Left ventricle myocardium inferior (tissue), 1 donor: ENCODE results near the gene ZKSCAN3. TPM values are rescaled to one million over a fixed set of nuclear protein-coding genes. Genes with fewer than 3 reads are reported as not detected.
"Not testable (repeated sequence)": the region's sequence is repeated elsewhere in the genome, so short reads cannot be mapped to it uniquely, and the experiment has no call there.

ENCODE experiments used
- DNase-seq: peaks from one replicate; pipeline ENCODE4 v3.0.0-alpha.2; 2020
- H3K27ac ChIP-seq: fragments of 200-600 bp; replicated peaks from 2 replicates; pipeline ENCODE4 v1.8.0; 2021
- H3K27me3 ChIP-seq: fragments of 200-600 bp; 2 replicates; pipeline ENCODE4 v1.8.0; 2021; ENCODE audit warnings: low read depth
- H3K36me3 ChIP-seq: fragments of 200-600 bp; 2 replicates; pipeline ENCODE4 v1.8.0; 2021
- H3K4me1 ChIP-seq: fragments of 200-600 bp; 2 replicates; pipeline ENCODE4 v1.8.0; 2021
- H3K4me3 ChIP-seq: fragments of 200-600 bp; 2 replicates; pipeline ENCODE4 v1.8.0; 2021; ENCODE audit warnings: mild to moderate bottlenecking, moderate library complexity
- H3K9me3 ChIP-seq: fragments of 200-600 bp; replicated peaks from 2 replicates; pipeline ENCODE4 v1.8.0; 2021
- CTCF ChIP-seq: fragments of 200-600 bp; IDR thresholded peaks from 2 replicates; pipeline ENCODE4 v1.8.0; 2021; ENCODE audit warnings: antibody characterized with exemption, mild to moderate bottlenecking, borderline replicate concordance
- intact Hi-C: fragments of 100-400 bp; cut with micrococcal nuclease; formaldehyde crosslinking; loops from one replicate; pipeline ENCODE4 v1.11.0; 2022
- total RNA-seq: library from RNA; stranded (reverse); fragmentation: NEBNext Ultra II Directional; extraction: Animal tissue kit (Norgen Biotek cat#: 25700); gene quantifications from one replicate; pipeline ENCODE4 v1.2.1, GENCODE V29; 2021
- donor health status: DM: no; HTN: yes; CAD: no; lungs with severe emphysema.

Gene ZKSCAN3
- total RNA-seq, 1 donor from 2014 or later, result 4.1 TPM

GRCh38 chr6:28360961-28361360, 11.2 kb downstream of the ZKSCAN3 start:
- H3K27me3 ChIP-seq, result no peaks in the 10 kb centered on the region
- H3K4me1 ChIP-seq, result peaks cover 10% of the 10 kb centered on the region
- peaks cover 59% of the 10 kb centered on the region for H3K36me3 ChIP-seq
- no peak overlapping the region for H3K4me3 ChIP-seq
- no peak overlapping the region for H3K27ac ChIP-seq
- no peaks in the 10 kb centered on the region for H3K9me3 ChIP-seq
- intact Hi-C loops, result no loop called here
- no peak for DNase-seq
- TF ChIP-seq CTCF, result no peak

- H3K4me3 ChIP-seq, H3K27ac ChIP-seq, intact Hi-C loops, H3K9me3 ChIP-seq, H3K4me1 ChIP-seq, DNase-seq, H3K27me3 ChIP-seq: not testable (repeated sequence)
- peaks cover 77% of the 10 kb centered on the region for H3K36me3 ChIP-seq
Observed at GRCh38 chr6:28365590-28365989, 15.8 kb downstream of the ZKSCAN3 start.

GRCh38 chr6:28368522-28368921, 18.8 kb downstream of the ZKSCAN3 start:
- Histone ChIP-seq H3K4me3 (no peak overlapping the region), H3K27ac (no peak overlapping the region), H3K36me3 (peaks cover 51% of the 10 kb centered on the region), H3K4me1 (no peaks in the 10 kb centered on the region), H3K9me3 (no peaks in the 10 kb centered on the region), H3K27me3 (no peaks in the 10 kb centered on the region)
- intact Hi-C loops, result no loop called here
- no peak for TF ChIP-seq CTCF
- DNase-seq, result no peak

GRCh38 chr6:28369463-28369862, 19.7 kb downstream of the ZKSCAN3 start:
- intact Hi-C loops, result no loop called here
- H3K4me3 ChIP-seq, result no peak overlapping the region
- peaks cover 44% of the 10 kb centered on the region for H3K36me3 ChIP-seq
- DNase-seq, result no peak
- no peak overlapping the region for H3K27ac ChIP-seq
- H3K4me1 ChIP-seq, result no peaks in the 10 kb centered on the region
- TF ChIP-seq CTCF, result no peak
- H3K27me3 ChIP-seq, result no peaks in the 10 kb centered on the region
- H3K9me3 ChIP-seq, result no peaks in the 10 kb centered on the region

- Histone ChIP-seq H3K27ac (no peak overlapping the region), H3K4me3 (no peak overlapping the region), H3K4me1 (no peaks in the 10 kb centered on the region), H3K36me3 (peaks cover 34% of the 10 kb centered on the region), H3K9me3 (no peaks in the 10 kb centered on the region), H3K27me3 (no peaks in the 10 kb centered on the region)
- DNase-seq, result no peak
- no peak for TF ChIP-seq CTCF
- intact Hi-C loops, result no loop called here
Observed at GRCh38 chr6:28370440-28370839, 20.7 kb downstream of the ZKSCAN3 start.

- Histone ChIP-seq H3K27me3 (no peaks in the 10 kb centered on the region), H3K9me3 (no peaks in the 10 kb centered on the region), H3K27ac (no peak overlapping the region), H3K4me1 (no peaks in the 10 kb centered on the region), H3K4me3 (no peak overlapping the region), H3K36me3 (peaks cover 26% of the 10 kb centered on the region)
- intact Hi-C loops, result no loop called here
- TF ChIP-seq CTCF, result no peak
- no peak for DNase-seq
Observed at GRCh38 chr6:28371280-28371679, 21.5 kb downstream of the ZKSCAN3 start.
